CD4-positive, alpha-beta T cell treated with Interleukin-21 for 1 hour (primary cell): ENCODE measurements around the gene CRNN.

Experiments used
- DNase-seq: peaks from one replicate; pipeline ENCODE4 v3.0.0-alpha.2; 2020

The CRNN gene

GRCh38 chr1:152413909-152414308 is at the start of gene CRNN:
CRNN (minus strand) TSS chr1:152414263; CDS start chr1:152412233, 2,030 bp downstream.
- DNase-seq, result no peak

- DNase-seq, result no peak
Observed at GRCh38 chr1:152462636-152463035, 48.6 kb upstream of the CRNN start.

- peak; percentile 81 for DNase-seq
Observed at GRCh38 chr1:152461544-152461943, 47.5 kb upstream of the CRNN start.

- no peak for DNase-seq
Observed at GRCh38 chr1:152460529-152460899, 46.5 kb upstream of the CRNN start.

GRCh38 chr1:152459596-152460528 is 45.8 kb upstream of the CRNN start:
- peak; percentile 79 for DNase-seq

GRCh38 chr1:152458384-152459185 is 44.5 kb upstream of the CRNN start:
- peak; percentile 87 for DNase-seq

GRCh38 chr1:152457561-152457960 is 43.5 kb upstream of the CRNN start:
- no peak for DNase-seq

- no peak for DNase-seq
Observed at GRCh38 chr1:152457071-152457470, 43.0 kb upstream of the CRNN start.

GRCh38 chr1:152451254-152451653 is 37.2 kb upstream of the CRNN start:
- no peak for DNase-seq

- DNase-seq, result no peak
Observed at GRCh38 chr1:152449661-152450060, 35.6 kb upstream of the CRNN start.

GRCh38 chr1:152448496-152448895 is 34.4 kb upstream of the CRNN start:
- no peak for DNase-seq

GRCh38 chr1:152448095-152448494 is 34.0 kb upstream of the CRNN start:
- DNase-seq, result no peak

GRCh38 chr1:152447484-152447883 is 33.4 kb upstream of the CRNN start:
- DNase-seq, result no peak

GRCh38 chr1:152444045-152444444 is 30.0 kb upstream of the CRNN start:
- no peak for DNase-seq

GRCh38 chr1:152442765-152443164 is 28.7 kb upstream of the CRNN start:
- DNase-seq, result no peak

GRCh38 chr1:152442301-152442700 is 28.2 kb upstream of the CRNN start:
- no peak for DNase-seq

- DNase-seq, result no peak
Observed at GRCh38 chr1:152441756-152442155, 27.7 kb upstream of the CRNN start.

GRCh38 chr1:152440635-152441471 is 26.8 kb upstream of the CRNN start:
- DNase-seq, result peak; percentile 80

GRCh38 chr1:152436593-152437496 is 22.8 kb upstream of the CRNN start:
- no peak for DNase-seq

- no peak for DNase-seq
Observed at GRCh38 chr1:152427458-152427857, 13.4 kb upstream of the CRNN start.

GRCh38 chr1:152426731-152427130 is 12.7 kb upstream of the CRNN start:
- no peak for DNase-seq

GRCh38 chr1:152419917-152420316 is 5.9 kb upstream of the CRNN start:
- no peak for DNase-seq
